GM19238 (cell line): ENCODE data around the gene SRRM4.

Experiments
- DNase-seq: peaks from one replicate; pipeline ENCODE4 v3.0.0; 2011; ENCODE audit warnings: low spot score; ENCODE audit not compliant: insufficient read length

SRRM4 gene

DNA sequence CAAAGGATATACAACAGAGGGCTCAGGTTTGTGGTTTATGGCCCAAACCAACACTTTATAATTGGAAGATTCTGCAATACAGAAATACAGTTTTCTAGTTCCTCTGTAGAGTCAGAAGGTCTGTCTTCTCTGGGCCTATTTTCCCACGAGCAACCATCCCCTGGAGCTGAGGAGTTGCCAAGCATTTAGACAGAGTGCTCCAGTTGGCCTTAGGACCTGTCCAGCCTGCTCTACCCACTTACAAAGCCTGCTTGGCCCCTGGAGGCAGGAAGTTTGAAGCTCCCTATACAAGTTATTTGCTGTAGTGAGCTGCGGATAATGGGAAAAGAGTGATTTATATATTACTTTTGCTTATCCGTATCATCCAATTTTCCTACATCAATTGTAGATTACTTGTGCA is 136.6 kb downstream of the SRRM4 start:
- no peak for DNase-seq

- DNase-seq: no peak
Measured at GRCh38 chr12:119118625-119119024, 137.3 kb downstream of the SRRM4 start.

DNA sequence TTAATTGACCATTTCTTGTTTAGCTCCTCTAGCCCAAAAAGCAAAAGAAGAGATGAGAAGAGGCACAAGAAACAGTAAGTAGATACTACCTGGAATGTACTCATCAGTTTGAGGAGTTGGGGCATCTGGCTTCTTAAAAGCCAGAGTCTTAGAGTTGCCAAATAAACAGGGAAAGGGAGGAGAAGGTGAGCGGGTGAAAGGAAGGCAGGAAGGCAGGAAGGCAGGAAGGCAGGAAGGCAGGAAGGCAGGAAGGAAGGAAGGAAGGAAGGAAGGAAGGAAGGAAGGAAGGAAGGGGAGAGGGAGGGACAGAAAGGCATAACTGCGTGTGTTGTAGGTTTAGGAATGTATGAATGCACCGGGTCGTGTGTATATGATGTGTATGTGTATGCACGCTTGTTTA is 140.7 kb downstream of the SRRM4 start:
- DNase-seq: no peak

DNA sequence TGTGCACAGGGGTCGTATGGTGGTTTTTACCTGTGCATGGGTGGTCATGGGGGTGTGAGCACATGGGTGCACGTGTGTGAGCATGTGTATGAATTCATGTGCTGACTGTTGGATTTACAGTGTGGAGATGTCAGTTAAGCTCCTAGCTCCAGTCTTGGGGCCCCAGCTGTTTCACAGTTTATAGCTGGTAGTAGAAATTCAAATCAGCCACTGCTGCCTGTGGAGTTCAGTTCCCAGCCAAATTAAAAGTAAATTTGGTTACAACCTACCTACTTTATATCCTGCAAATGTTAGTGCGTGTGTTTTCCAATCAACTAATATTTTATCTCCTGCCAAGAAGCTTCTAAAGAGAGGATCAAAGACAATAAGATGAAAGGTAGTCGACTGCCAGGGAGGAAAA is 141.4 kb downstream of the SRRM4 start:
- no peak for DNase-seq

- DNase-seq: no peak
Measured at GRCh38 chr12:119128527-119128926, 147.2 kb downstream of the SRRM4 start.

DNA sequence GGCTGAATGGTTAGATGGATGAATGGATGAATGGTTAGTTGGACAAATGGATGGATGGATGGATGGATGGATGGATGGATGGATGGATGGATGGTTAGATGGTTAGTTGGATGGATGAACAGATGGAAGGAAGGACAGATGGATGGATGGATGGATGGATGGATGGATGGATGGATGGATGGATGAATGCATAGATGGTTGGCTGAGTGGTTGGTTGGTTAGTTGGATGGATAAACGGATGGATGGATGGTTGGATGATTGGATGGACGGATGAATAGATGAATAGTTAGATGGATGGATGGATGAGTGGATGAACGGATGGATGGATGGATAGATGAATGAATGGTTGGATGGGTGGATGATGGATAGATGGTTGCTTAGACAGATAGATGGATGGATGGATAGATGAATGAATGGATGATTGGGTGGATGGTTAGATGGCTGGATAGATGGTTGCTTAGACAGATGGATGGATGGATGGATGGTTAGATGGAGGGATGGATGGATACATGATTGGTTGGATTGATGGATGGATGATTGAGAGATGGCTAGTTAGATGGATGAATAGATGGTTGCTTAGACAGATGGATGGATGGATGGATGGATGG is 148.6 kb downstream of the SRRM4 start:
- DNase-seq: no peak

- DNase-seq: no peak
Measured at GRCh38 chr12:119130523-119130922, 149.2 kb downstream of the SRRM4 start.

DNA sequence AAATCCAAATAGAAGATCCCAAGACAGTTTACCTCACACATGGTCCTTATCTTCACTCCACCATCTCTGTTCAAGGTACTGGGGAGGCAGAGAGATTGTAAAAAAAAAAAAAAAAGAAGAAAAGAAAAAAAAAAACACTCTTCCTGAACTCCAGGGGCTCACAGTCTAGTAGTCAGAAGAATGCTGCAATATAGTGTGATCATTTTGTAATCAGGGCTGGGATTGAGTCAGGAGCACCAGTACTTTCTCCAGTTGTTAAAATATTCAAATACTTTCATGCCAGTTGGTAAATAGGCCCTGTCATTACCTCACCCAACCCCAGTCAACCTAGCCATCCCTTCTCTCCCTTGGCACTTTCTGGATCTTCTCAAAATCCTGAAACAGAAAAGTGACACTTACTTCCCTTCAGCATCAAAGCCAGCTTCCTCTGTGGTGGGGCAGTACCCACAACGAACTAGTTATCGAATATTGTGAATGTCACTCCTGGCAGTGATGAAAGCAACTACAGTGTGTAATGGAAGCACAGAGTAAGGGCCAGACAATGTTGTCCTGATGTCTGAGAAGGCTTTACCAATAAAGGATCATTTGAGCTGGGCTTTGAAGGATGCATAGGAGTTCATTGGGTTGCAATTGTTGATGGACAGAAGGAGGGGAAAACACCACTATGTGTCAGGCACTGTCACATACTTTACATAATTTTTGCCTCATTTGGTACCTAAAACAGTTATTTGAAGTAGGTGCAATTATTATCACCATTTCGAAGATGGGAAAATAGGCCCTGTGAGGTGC is 153.1 kb downstream of the SRRM4 start:
- DNase-seq: no peak

- no peak for DNase-seq
Measured at GRCh38 chr12:119136811-119137410, 155.6 kb downstream of the SRRM4 start.

DNA sequence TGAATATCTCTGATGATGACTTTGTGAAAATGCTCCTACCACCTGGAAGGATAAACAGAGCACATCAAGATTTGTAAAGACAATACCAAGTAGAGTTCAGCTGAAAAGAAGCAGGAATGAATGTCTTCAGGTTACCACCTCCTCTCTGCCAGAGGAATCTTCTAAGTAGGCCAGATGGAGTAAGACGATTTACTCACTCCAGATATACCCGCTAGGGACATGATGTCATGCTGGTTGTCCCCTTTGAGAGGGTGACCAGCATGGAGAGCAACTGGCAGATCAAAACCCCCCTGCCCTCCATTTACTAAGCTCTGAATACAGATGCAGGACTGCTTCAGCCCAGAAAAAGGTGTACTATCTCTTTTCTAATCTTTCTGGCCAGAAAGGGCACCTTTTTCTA is 158.1 kb downstream of the SRRM4 start:
- DNase-seq: no peak

- no peak for DNase-seq
Measured at GRCh38 chr12:119145367-119145766, 164.0 kb downstream of the SRRM4 start.

DNA sequence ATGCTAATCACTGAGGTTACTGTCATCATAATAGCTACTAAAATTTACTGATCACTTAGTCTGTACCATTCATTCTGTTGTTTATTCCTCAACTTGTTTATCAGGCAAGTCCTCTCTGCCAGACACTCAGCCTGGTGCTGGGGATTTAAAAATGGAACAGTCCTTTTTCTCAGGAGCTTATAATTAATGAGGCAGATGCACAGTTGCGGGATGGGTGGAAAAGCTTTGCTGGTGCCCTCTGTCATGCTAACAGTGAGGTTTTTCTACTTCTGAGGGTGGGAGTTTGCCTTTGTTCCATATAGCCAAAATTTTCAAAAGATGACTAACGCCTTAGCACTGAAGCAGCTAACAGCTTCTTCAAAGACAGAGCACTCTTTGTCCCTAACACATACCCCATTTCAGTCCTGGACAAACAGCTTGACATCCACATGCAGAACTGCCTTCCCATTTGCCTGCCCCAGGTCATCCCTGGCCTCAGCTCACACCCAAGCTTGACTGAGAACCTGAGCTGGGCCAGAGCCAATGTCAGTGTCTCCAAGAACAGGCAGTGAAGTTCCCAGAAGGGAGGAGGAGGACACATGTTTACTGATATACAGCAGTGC is 166.6 kb downstream of the SRRM4 start:
- DNase-seq: no peak

DNA sequence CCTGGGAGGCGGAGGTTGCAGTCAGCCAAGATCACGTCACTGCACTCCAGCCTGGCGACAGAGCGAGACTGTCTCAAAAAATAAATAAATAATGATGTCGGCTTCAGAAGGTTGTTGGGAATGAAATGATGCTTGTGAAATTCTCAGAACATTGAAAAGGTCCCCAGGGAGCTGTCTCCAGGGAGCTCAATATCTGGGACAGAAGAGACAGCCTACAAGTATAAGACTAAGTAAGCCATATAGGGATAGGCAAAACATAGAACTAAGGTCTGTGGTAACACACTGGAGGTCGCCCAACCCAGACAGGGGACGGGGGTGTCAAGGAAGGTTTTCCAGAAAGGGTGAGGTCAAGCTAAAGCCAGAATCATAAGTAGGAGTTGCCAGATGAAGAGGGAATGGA is 167.9 kb downstream of the SRRM4 start:
- no peak for DNase-seq

DNA sequence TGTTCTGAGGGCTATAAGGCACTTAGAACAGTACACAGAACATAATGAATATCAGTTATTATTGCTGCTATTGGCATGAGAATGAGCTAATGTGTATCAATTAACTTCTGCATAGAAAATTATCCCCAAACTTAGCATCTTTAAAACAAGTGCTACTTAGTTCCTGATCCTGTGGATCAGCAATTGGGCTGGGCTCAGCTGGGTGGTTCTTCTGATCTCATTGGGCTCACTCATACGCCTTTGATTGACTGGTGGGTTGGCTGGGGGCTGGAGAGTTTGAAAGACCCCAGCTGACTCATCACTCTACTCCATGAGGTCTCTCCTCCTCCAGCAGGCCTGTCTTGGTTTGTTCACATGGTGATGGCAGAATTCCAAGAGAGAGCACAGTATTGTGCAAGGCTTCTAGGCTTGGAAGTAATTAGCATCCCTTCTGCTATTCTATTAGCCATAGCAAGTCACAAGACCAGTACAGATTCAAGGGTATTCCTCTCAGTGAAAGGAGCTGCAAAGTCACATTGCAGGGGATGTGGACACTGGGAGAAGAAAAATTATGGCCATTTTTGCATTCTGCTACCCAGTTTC is 170.2 kb downstream of the SRRM4 start:
- no peak for DNase-seq

DNA sequence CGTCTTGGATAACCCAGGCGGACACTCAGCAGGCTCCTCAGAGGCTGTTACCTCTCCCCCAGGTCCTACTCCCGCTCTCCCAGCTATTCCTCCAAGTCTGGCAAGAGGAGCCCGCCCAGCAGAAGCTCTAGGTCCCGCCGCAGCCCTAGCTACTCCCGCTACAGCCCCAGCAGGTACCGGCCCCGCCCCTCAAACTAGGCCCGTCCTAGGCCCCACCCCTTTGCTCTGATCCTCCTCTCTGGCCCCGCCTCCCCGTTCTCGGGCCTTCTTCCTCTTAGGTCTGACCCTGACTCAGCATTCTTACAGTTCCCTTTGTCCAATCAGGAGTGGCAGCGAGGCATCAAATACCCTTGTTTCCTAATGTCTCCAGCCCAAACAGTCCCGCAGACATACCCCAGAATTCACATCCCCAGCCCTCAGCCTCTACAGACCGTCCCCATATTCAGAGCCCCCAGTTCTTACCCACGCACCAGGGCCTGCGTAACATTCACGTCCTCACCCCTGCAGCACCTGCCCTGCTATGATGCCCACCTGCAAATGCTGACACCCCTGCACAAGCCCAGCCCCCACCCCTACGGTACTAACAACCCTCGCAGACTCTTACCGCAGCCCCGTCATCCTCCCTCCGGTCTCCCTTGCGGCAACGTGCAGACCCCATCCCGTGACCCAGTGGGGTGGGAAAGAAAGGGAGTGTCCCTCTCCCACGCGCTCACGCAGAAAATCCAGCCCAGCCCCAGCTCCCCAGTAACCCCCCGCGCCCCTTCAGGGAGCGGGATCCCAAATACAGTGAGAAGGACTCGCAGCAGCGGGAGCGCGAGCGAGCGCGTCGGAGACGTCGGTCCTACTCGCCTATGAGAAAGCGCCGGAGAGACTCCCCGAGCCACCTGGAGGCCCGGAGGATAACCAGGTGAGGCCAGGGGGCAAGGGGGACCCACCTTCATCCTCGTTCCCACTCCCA is 172.4 kb downstream of the SRRM4 start:
- DNase-seq: no peak

- DNase-seq: no peak
Measured at GRCh38 chr12:119154435-119154818, 173.1 kb downstream of the SRRM4 start.

DNA sequence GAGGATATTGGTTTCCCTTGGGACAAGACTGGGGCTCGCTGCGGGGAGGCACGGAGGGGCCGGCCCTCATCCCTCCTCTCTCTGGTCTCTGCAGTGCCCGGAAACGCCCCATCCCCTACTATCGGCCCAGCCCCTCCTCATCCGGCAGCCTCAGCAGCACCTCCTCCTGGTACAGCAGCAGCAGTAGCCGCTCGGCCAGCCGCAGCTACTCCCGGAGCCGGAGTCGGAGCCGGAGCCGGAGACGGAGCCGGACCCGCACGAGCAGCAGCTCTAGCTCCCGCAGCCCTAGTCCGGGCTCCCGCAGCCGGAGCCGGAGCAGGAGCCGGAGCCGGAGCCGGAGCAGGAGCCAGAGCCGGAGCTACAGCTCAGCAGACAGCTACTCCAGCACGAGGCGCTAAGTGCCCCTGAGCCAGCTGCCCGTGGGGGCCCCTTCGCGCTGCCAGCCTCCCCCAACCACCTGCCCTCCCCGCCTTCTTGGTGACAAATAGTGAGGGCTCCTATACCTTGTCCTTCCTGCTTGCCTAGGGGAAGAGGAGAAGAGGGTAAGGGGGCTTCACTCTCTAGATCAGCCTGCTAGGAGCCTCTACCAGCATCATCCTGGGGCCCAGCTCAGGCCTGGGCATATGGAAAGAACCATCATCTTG is 175.2 kb downstream of the SRRM4 start:
- DNase-seq: no peak

GRCh38 chr12:119157528-119157927 is 176.2 kb downstream of the SRRM4 start:
- DNase-seq: no peak

- DNase-seq: no peak
Measured at GRCh38 chr12:119157978-119158377, 176.6 kb downstream of the SRRM4 start.

- DNase-seq: no peak
Measured at GRCh38 chr12:119158402-119158801, 177.1 kb downstream of the SRRM4 start.
